Measurements from ENCODE around the gene SLX1A. TPM values are rescaled to one million over a fixed set of nuclear protein-coding genes. Genes with fewer than 3 reads are reported as not detected.
"Not testable (repeated sequence)": the region's sequence is repeated elsewhere in the genome, so short reads cannot be mapped to it uniquely, and the experiment has no call there.

The SLX1A gene
- total RNA-seq, 1 donor from 2014 or later: 39.6 TPM

DNA sequence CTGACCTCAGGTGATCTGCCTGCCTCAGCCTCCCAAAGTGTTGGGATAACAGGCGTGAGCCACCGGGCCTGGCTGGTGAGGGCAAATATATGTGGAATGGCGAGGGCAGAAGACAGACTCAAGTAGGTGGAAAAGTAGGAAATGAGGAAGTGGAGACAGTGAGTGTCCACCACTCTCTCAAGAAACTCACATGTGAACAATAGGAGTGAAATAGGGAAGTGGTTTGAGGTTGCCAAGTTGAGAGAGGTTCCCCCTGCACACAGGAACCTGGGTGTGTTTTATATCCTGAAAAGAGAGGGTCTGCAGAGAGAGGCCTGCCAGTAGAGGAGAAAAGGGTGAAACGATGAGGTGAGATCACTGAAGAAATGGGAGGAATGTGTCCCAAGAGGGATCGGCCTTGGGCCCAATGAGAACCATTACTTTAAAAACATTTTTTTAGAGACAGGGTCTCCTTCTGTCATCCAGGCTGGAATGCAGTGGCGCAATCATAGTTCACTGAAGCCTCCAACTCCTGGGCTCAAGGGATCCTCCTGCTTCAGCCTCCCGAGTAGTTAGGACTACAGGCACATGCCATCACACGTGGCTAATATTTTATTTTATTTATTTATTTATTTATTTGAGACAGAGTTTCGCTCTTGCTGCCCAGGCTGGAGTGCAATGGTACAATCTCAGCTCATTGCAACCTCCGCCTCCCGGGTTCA lies 27.3 kb upstream of the SLX1A start:
- Mint-ChIP-seq H3K4me1 (no peaks in the 10 kb centered on the region), H3K36me3 (peaks cover 2% of the 10 kb centered on the region), H3K4me3 (no peak overlapping the region), H3K27ac (no peak overlapping the region), H3K27me3 (ENCODE audit: low read depth) (peaks cover 2% of the 10 kb centered on the region), H3K9me3 (no peaks in the 10 kb centered on the region)
- TF ChIP-seq, protein P1, sequence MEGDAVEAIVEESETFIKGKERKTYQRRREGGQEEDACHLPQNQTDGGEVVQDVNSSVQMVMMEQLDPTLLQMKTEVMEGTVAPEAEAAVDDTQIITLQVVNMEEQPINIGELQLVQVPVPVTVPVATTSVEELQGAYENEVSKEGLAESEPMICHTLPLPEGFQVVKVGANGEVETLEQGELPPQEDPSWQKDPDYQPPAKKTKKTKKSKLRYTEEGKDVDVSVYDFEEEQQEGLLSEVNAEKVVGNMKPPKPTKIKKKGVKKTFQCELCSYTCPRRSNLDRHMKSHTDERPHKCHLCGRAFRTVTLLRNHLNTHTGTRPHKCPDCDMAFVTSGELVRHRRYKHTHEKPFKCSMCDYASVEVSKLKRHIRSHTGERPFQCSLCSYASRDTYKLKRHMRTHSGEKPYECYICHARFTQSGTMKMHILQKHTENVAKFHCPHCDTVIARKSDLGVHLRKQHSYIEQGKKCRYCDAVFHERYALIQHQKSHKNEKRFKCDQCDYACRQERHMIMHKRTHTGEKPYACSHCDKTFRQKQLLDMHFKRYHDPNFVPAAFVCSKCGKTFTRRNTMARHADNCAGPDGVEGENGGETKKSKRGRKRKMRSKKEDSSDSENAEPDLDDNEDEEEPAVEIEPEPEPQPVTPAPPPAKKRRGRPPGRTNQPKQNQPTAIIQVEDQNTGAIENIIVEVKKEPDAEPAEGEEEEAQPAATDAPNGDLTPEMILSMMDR (IDR thresholded peaks at IDR 0.05; ENCODE audit: unreplicated experiment): no peak
- no peak for DNase-seq (ENCODE audit: low spot score in 2 of 2, unreplicated experiment in 2 of 2)

DNA sequence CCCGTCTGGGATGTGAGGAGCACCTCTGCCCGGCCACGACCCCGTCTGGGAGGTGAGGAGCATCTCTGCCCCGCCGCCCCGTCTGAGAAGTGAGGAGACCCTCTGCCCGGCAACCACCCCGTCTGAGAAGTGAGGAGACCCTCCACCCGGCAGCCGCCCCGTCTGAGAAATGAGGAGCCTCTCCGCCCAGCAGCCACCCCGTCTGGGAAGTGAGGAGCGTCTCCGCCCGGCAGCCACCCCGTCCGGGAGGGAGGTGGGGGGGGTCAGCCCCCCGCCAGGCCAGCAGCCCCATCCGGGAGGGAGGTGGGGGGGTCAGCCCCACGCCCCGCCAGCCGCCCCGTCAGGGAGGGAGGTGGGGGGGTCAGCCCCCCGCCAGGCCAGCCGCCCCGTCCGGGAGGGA lies 24.9 kb upstream of the SLX1A start:
- not testable (repeated sequence) for DNase-seq (ENCODE audit: low spot score in 2 of 2, unreplicated experiment in 2 of 2); H3K9me3 Mint-ChIP-seq; H3K4me3 Mint-ChIP-seq; H3K27me3 Mint-ChIP-seq (ENCODE audit: low read depth); H3K4me1 Mint-ChIP-seq; H3K36me3 Mint-ChIP-seq; H3K27ac Mint-ChIP-seq

DNA sequence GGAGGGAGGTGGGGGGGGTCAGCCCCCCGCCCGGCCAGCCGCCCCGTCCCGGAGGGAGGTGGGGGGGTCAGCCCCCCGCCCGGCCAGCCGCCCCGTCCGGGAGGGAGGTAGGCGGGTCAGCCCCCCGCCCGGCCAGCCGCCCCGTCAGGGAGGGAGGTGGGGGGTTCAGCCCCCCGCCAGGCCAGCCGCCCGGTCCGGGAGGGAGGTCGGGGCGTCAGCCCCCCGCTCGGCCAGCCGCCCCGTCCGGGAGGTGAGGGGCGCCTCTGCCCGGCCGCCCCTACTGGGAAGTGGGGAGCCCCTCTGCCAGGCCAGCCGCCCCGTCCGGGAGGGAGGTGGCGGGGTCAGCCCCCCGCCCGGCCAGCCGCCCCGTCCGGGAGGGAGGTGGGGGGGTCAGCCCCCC lies 24.3 kb upstream of the SLX1A start:
- H3K27me3 Mint-ChIP-seq (ENCODE audit: low read depth); H3K4me3 Mint-ChIP-seq; DNase-seq (ENCODE audit: low spot score in 2 of 2, unreplicated experiment in 2 of 2); H3K4me1 Mint-ChIP-seq; H3K9me3 Mint-ChIP-seq; H3K36me3 Mint-ChIP-seq; H3K27ac Mint-ChIP-seq: not testable (repeated sequence)

DNA sequence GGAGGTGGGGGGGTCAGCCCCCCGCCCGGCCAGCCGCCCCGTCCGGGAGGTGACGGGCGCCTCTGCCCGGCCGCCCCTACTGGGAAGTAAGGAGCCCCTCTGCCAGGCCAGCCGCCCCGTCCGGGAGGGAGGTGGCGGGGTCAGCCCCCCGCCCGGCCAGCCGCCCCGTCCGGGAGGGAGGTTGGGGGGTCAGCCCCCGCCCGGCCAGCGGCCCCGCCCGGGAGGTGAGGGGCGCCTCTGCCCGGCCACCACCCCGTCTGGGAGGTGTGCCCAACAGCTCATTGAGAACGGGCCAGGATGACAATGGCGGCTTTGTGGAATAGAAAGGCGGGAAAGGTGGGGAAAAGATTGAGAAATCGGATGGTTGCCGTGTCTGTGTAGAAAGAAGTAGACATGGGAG lies 23.5 kb upstream of the SLX1A start:
- H3K9me3 Mint-ChIP-seq; H3K36me3 Mint-ChIP-seq; H3K4me1 Mint-ChIP-seq; H3K27ac Mint-ChIP-seq; H3K27me3 Mint-ChIP-seq (ENCODE audit: low read depth); H3K4me3 Mint-ChIP-seq; DNase-seq (ENCODE audit: low spot score in 2 of 2, unreplicated experiment in 2 of 2): not testable (repeated sequence)

DNA sequence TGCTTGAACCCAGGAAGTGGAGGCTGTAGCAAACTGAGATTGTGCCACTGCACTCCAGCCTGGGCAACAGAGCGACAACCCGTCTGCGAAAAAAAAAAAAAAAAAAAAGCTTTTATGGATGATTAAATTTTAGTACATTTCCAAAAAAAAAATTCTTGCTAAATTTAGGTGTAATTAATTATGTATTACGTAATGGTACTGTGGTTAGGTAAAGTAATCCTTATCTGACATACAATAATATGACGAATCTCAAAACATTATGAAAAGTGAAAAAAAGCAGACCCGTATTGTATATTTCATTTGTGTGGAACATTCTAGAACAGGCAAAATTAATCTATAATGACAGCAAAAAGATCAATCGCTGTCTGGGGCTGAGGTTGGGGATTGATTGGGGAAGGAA lies 20.6 kb upstream of the SLX1A start:
- TF ChIP-seq, protein P1 (IDR thresholded peaks at IDR 0.05; ENCODE audit: unreplicated experiment): no peak
- no peaks in the 10 kb centered on the region for H3K27me3 Mint-ChIP-seq (ENCODE audit: low read depth)
- no peak for DNase-seq (ENCODE audit: low spot score in 2 of 2, unreplicated experiment in 2 of 2)

DNA sequence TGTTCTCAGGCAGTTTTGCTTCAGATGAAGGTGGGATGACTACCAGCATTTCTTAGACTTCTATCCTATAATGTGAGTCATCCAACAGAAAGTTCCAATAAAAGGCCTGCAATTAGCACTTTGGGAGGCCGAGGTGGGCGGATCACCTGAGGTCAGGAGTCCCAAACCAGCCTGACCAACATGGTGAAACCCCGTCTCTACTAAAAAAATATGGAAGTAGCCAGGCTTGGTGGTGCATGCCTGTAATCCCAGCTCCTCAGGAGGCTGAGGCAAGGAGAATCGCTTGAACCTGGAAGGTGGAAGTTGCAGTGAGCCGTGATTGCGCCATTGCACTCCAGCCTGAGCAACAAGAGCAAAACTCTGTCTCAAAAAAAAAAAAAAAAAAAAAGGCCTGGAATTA lies 16.8 kb upstream of the SLX1A start:
- H3K4me1 Mint-ChIP-seq; H3K27me3 Mint-ChIP-seq (ENCODE audit: low read depth); H3K27ac Mint-ChIP-seq; DNase-seq (ENCODE audit: low spot score in 2 of 2, unreplicated experiment in 2 of 2); H3K36me3 Mint-ChIP-seq; H3K4me3 Mint-ChIP-seq; H3K9me3 Mint-ChIP-seq: not testable (repeated sequence)

More for the DNA sequence above, 20.6 kb upstream of the SLX1A start:
- no peak overlapping the region for H3K4me3 Mint-ChIP-seq
- H3K27ac Mint-ChIP-seq: no peak overlapping the region
- H3K4me1 Mint-ChIP-seq: no peaks in the 10 kb centered on the region
- no peaks in the 10 kb centered on the region for H3K9me3 Mint-ChIP-seq
- H3K36me3 Mint-ChIP-seq: peaks cover 2% of the 10 kb centered on the region

DNA sequence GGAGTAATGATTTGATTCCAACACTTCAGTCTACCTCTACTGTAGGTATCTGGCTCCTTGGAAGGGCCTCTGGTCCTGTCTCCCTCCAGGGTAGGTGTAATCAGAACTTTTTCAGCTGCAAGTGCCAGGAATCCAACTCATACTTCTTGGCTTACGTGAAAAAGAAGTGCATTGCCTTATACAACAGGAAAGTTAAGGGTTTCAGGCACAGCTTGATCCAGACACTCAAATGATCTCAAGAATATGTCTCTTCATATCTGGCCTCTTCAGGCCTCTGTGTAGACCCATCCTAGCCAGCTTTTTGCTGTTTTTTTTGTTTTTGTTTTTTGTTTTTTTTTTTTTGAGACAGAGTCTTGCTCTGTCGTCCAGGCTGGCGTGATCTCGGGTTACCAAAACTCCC lies 14.5 kb upstream of the SLX1A start:
- H3K4me3 Mint-ChIP-seq: no peak overlapping the region
- H3K36me3 Mint-ChIP-seq: no peaks in the 10 kb centered on the region
- no peaks in the 10 kb centered on the region for H3K9me3 Mint-ChIP-seq
- no peak for DNase-seq (ENCODE audit: low spot score in 2 of 2, unreplicated experiment in 2 of 2)
- H3K27ac Mint-ChIP-seq: no peak overlapping the region
- peaks cover 5% of the 10 kb centered on the region for H3K27me3 Mint-ChIP-seq (ENCODE audit: low read depth)
- TF ChIP-seq, protein P1 (IDR thresholded peaks at IDR 0.05; ENCODE audit: unreplicated experiment): no peak
- H3K4me1 Mint-ChIP-seq: peaks cover 4% of the 10 kb centered on the region

DNA sequence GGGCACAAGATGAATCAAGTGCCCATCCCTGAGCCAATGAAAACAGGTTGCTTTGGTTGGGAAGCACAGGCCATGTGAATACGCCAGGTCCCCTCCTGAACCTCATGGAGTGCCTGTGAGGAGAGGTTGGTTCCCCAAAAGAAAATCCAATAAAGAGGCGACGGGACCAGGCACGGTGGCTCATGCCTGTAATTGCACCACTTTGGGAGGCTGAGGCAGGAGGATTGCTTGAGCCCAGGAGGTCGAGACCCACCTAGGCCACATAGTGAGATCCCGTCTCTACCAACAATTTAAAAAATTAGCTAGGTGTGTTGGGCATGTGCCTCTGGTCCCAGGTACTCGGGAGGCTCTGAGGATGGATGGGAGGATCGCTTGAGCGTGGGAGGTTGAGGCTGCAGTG lies 13.7 kb upstream of the SLX1A start:
- no peak overlapping the region for H3K27ac Mint-ChIP-seq

More for the DNA sequence above, 13.7 kb upstream of the SLX1A start:
- no peaks in the 10 kb centered on the region for H3K36me3 Mint-ChIP-seq
- H3K27me3 Mint-ChIP-seq (ENCODE audit: low read depth): peaks cover 8% of the 10 kb centered on the region
- H3K4me3 Mint-ChIP-seq: no peak overlapping the region
- H3K4me1 Mint-ChIP-seq: peaks cover 11% of the 10 kb centered on the region
- TF ChIP-seq, protein P1 (IDR thresholded peaks at IDR 0.05; ENCODE audit: unreplicated experiment): no peak
- H3K9me3 Mint-ChIP-seq: no peaks in the 10 kb centered on the region
- DNase-seq (ENCODE audit: low spot score in 2 of 2, unreplicated experiment in 2 of 2): no peak

Data from mesothelial cell of epicardium (in vitro differentiated cells).